ENCODE data around the gene STOML1.
"Not testable (repeated sequence)": the region's sequence is repeated elsewhere in the genome, so short reads cannot be mapped to it uniquely, and the experiment has no call there.

STOML1 gene

DNA sequence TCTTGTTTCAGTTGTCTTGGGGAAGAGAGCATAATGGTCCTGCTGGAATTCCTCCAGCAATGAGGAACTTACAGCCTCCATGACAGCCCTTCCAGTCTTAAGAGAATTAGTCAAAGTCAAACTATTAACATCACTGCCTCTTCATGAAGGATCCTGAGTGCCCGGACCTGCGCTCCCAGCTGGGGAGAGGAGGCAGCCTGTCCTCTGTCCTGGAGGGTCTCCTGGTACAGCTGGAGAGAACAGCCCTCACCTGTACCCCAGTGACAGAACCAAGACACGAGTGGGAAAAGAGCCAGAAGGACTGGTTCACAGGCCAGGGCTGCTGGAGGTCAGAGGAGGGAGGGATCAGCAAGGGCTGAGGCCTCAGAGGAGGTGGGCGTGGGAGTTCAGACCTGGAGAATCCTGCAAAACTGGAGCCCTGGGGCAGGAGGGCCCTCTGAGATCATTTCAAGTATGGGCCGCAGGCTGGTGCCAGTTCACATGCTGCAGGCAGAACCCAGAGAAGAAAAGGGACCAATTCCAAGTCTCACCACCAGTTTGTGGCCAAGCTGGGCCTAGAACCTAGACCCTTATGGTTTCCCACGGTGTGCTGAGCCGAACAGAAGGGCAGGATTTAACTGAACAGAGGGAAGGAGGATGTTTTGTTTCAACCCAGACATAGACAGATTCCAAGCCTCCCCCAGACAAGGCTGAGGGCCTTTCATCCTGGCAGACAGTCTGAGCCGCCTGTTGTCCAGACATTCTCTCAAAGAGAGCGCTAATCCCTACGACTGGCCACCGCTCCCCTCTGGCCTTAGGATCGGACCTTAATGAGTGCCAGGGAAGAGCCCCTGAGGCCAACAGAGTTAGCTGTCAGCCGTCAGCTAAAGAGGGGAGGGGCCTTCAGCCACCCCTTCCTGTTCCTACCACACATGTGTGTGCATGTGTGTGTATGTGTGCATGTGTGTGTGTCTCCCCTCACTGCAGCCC is 47.6 kb downstream of the STOML1 start:
- no peak for DNase-seq

GRCh38 chr15:73942751-73943270 is 49.3 kb downstream of the STOML1 start:
- DNase-seq: no peak

GRCh38 chr15:73941871-73942635 is 50.0 kb downstream of the STOML1 start:
- no peak for DNase-seq

GRCh38 chr15:73941449-73941848 is 50.6 kb downstream of the STOML1 start:
- DNase-seq: no peak

GRCh38 chr15:73941044-73941443 is 51.1 kb downstream of the STOML1 start:
- DNase-seq: no peak

GRCh38 chr15:73940061-73940981 is 51.8 kb downstream of the STOML1 start:
- DNase-seq: no peak

DNA sequence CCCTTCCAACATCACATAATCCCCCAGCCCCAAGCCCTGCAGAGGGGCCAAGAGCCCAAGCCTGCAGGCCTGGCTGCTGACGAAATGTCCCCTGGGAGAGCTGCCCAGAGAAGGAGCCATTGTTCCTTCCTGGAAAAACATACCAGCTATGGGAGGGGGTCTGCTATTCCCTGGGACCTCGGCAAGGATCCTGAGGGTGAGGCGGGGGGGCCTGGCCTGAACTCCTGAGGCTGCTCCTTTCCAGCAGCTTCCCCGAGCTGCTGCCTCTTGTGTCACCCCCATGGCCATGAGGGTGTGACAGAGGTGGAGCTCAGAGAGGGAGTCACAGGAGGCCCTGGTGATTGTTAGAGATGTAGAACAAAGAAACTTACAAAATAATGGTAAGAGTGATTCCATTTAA is 53.0 kb downstream of the STOML1 start:
- DNase-seq: no peak

DNA sequence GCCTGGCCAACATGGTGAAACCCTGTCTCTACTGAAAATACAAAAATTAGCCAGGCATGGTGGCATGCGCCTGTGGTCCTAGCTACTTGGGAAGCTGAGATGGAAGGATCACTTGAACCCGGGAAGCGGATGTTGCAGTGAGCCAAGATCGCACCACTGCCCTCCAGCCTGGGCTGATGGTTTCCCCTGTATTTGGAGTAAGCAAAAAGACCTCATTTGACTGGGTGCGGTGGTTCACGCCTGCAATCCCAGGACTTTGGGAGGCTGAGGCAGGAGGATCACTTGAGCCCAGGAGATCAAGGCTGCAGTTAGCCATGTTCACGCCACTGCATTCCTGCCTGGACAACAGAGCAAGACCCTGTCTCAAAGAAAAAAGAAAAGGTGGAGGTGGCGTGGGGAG is 53.6 kb downstream of the STOML1 start:
- DNase-seq: not testable (repeated sequence)

DNA sequence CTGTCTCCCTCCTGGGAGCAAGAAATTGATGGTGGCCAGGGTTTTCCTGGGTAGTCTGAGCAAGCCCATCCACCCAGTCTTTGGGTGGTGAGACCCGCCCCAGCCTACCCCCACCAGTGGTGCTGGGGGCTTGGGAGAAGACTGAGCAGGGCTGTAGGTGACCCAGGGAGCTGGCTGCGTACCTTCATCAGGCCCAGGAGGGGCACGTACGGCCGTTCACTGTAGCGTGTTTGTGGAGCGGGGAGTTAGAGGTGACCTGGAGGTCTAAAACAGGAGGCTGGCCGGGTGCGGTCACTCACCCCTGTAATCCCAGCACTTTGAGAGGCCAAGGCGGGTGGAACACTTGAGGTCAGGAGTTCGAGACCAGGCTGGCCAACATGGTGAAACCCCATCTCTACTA is 54.4 kb downstream of the STOML1 start:
- DNase-seq: no peak

DNA sequence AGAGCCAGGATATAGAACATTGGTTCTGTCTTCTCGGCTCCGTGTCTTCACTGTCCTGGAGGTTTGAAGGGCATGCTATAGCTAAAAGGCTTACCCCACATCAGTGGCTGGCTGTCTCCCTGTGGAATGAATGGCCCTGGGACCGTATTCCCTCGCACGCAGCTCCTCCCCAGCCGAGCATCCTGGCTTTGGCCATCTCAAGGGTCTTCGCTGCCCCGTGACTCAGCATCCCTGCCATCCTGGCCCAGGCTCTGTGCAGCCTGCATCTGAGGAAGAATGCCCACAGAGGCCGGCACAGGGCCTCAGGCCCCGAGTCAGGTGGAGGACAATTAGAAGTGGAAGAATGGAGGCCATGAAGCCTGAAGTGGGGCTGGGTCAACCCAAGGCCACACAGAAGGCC is 54.8 kb downstream of the STOML1 start:
- DNase-seq: no peak

DNA sequence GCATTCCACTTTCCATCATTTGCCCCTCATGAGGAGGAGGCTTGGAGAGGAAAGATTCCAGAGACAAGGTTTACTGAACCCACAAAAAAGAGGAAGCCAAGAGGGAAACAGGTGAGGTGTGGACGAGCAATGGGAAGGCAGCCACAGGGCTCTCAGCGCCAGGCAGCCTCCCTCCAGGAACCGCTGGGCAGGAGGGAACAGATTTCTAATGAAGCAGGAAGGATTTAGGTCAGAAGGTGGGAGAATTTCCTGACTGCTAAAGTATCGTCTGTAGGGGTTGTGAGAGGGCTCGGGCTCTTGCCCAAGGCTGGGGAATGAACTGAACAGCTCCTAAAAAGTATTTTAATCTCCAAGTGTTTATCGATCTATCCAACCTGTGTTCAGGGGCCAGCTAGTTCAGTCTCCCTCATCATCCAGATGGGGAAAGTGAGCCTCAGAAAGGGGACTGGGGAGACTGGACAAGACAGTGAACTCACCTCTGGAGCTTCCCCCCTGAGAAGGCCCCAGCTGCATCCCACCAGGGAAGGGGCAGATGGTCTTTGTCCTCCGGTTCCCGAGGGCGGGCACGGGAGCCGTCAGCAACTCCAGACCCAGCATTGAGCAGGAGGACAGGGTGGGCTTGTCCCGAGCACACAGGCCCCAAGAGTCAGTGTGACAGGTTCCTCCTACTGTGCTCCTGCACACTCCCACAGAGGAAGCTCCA is 55.4 kb downstream of the STOML1 start:
- no peak for DNase-seq

- no peak for DNase-seq
These were observed 55.9 kb downstream of the STOML1 start for GRCh38 chr15:73936181-73936580.

DNA sequence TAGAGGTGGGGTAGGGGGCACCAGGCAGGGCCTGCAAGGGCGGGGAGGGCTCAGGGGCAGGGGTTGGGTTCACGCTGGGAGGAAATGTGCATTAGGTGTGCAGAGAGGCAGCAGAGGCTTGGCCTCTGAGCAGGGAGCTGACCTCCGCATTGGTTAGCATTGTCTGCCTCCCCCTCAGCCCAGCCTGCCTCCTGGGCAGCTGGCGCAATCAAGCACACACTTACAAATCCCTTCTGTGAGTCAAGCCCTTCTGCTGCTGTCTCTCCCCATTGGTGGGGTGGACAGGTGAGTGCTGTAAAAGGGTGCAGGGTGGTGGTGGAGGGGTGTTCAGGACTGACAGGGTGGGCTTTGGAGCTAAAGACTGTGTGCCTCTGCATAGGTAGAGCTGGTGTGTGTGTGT is 56.5 kb downstream of the STOML1 start:
- no peak for DNase-seq

DNA sequence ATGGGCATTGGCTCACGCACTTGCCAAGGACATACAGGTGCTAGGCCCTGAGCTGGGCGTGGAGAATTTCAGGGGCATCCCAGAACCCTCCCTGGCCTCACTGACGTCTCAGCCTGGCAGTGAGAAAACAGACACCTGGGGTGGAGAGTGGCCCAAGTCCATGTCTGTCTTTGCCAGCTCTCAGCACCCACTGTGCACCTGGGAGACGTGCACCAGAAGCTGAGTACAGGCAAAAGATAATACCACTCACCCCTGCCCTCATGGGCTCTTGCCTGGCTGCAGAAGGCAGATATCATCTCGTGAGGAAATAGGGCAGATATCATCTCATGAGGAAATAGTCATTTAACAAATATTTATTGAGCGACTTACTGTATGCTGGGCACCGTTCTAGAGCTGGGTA is 57.8 kb downstream of the STOML1 start:
- DNase-seq: no peak

- no peak for DNase-seq
These were observed 59.5 kb downstream of the STOML1 start for GRCh38 chr15:73932381-73933191.

DNA sequence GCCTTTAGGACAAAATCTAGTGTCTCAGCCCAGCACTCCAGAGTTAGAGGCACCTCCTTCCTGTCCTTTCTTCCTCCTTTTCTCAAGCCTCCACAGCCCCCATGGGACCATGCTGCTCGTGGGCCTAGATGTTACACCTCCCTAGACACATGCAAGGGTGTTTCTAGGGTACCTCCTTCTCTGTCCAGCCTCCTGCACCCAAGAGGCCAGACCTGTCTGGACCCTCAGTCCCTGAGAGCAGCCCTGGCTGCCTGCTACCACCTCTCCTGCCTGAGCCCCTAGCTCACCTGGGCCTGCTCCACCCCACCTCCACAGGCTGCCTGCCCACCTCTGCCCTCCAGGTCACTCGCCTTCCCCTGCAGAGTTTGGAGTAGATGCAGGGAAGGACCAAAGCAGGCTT is 60.7 kb downstream of the STOML1 start:
- DNase-seq: no peak

DNA sequence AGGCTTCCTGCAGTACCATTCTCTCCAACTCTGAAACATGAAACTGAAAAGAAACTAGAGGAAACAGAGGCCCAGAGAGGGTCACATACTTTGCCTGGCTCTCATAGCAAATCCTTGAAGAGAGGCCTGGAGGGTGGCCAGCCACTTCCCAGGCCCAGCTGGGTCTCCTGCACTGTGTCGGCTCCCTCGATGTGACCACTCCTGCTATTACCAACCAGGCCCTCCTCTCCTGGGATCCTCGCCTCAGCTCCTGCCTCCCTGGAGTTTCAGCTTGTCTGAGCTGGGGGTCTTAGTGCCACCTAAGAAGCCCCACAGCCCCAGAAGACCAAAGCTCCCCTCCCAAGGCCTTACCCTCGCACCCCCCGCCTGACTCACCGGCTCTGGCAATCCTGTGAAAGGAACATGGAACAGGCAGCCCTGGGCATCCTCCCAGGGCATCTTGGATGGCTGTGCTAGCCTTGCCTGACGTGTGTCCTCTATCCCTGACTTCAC is 61.3 kb downstream of the STOML1 start:
- DNase-seq: no peak

DNA sequence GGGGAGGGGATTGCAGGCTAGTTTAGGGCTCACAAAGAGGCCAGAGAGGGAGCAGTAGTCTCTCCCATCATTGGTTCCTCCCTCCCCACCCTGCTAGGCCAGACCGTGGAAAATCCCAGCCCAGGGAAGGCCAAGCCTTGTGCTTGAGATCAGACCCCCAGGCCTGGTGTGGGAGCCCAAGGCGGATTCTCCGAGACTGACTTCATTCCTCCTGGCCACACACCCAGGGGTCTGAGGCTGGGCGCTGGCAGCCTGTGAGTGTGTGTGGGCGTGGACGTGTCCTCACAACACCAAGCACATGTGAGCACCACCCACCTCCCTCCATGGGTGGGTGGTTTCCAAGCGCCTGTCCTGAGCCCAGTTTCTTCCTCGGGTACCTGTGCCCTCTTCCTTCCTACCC is 61.7 kb downstream of the STOML1 start:
- no peak for DNase-seq

GRCh38 chr15:73928971-73929627 is 63.0 kb downstream of the STOML1 start:
- no peak for DNase-seq
